ENCODE results near the gene RHOD.

RHOD gene

GRCh38 chr11:67059671-67060070, 3.0 kb downstream of the RHOD start:
- DNase-seq: no peak

- no peak for DNase-seq
Observed at GRCh38 chr11:67060111-67060522, 3.5 kb downstream of the RHOD start.

- no peak for DNase-seq
Observed at GRCh38 chr11:67062526-67063373, 6.1 kb downstream of the RHOD start.

- DNase-seq: no peak
Observed at GRCh38 chr11:67066333-67066709, 9.7 kb downstream of the RHOD start.

- DNase-seq: peak; percentile 69
Observed at GRCh38 chr11:67071420-67072284, 15.0 kb downstream of the RHOD start.

GRCh38 chr11:67072295-67072694, 15.6 kb downstream of the RHOD start:
- DNase-seq: no peak

- DNase-seq: no peak
Observed at GRCh38 chr11:67073908-67074307, 17.3 kb downstream of the RHOD start.

- DNase-seq: no peak
Observed at GRCh38 chr11:67076202-67076601, 19.6 kb downstream of the RHOD start.

GRCh38 chr11:67079065-67079705, 22.5 kb downstream of the RHOD start:
- DNase-seq: no peak

- no peak for DNase-seq
Observed at GRCh38 chr11:67082071-67082791, 25.6 kb downstream of the RHOD start.

- DNase-seq: no peak
Observed at GRCh38 chr11:67083786-67084366, 27.2 kb downstream of the RHOD start.

- DNase-seq: no peak
Observed at GRCh38 chr11:67085617-67086016, 29.0 kb downstream of the RHOD start.

GRCh38 chr11:67090717-67091116, 34.1 kb downstream of the RHOD start:
- no peak for DNase-seq

GRCh38 chr11:67095214-67095507, 38.5 kb downstream of the RHOD start:
- DNase-seq: no peak

- no peak for DNase-seq
Observed at GRCh38 chr11:67098799-67099429, 42.3 kb downstream of the RHOD start.

- no peak for DNase-seq
Observed at GRCh38 chr11:67099831-67100324, 43.2 kb downstream of the RHOD start.

- DNase-seq: no peak
Observed at GRCh38 chr11:67102664-67103063, 46.0 kb downstream of the RHOD start.

GRCh38 chr11:67105964-67106363, 49.3 kb downstream of the RHOD start:
- no peak for DNase-seq

GRCh38 chr11:67111261-67111660, 54.6 kb downstream of the RHOD start:
- DNase-seq: no peak

GRCh38 chr11:67113231-67113721, 56.6 kb downstream of the RHOD start:
- DNase-seq: no peak

- no peak for DNase-seq
Observed at GRCh38 chr11:67114275-67114896, 57.7 kb downstream of the RHOD start.

Data from right kidney (tissue), 1 donor.